ENCODE data around the gene ERBB2.

- TF ChIP-seq EZH2 (IDR thresholded peaks at IDR 0.05; ENCODE audit: insufficient read depth, poor library complexity, severe bottlenecking) = no peak
- no peak for TF ChIP-seq EZH2phosphoT487 (IDR thresholded peaks at IDR 0.05; ENCODE audit: insufficient read depth, low read depth)
Observed at GRCh38 chr17:39727556-39727955, 27.7 kb downstream of the ERBB2 start.

Measured in GM23248 (cell line).